Activated naive CD4-positive, alpha-beta T cell treated with anti-CD3 and anti-CD28 coated beads, Interleukin-2, amount 50 U/mL, for 72 hours (primary cell): ENCODE measurements around the gene KCNT1. TPM values are rescaled to one million over a fixed set of nuclear protein-coding genes. Genes with fewer than 3 reads are reported as not detected.
A peak's percentile ranks its signal among the peaks of the same experiment; 100 is the strongest.

Experiments used
- ATAC-seq, 2 donors: fragments of 150-1000 bp; cut with Tn5 transposase; 2 replicates each; pipeline ENCODE4 v1.10.0; 2021; ENCODE audit warnings: mild to moderate bottlenecking in 2 of 2, moderate library complexity in 2 of 2
- DNase-seq, 2 donors: peaks; one replicate each; pipeline ENCODE4 v3.0.0; 2021 to 2022; ENCODE audit warnings: low spot score in 2 of 2
- H3K27ac Mint-ChIP-seq, 2 donors: one replicate each; pipeline ENCODE4 v1.8.0; 2022; ENCODE audit warnings: mild to moderate bottlenecking in 2 of 2, mixed read lengths in 2 of 2
- H3K36me3 Mint-ChIP-seq, 2 donors: one replicate each; pipeline ENCODE4 v1.8.0; 2022; ENCODE audit warnings: mixed read lengths in 2 of 2
- H3K9me3 Mint-ChIP-seq, 2 donors: one replicate each; pipeline ENCODE4 v1.8.0; 2022; ENCODE audit warnings: mixed read lengths in 2 of 2
- total RNA-seq, 2 donors: library from RNA; stranded (reverse); gene quantifications; one replicate each; pipeline ENCODE4 v1.2.3, GENCODE V29; 2022

The KCNT1 gene
- total RNA-seq, 2 donors from 2014 or later = not detected

GRCh38 chr9:135817951-135818717, 116.1 kb downstream of the KCNT1 start:
- ATAC-seq (no peak), DNase-seq (no peak)
- H3K36me3 Mint-ChIP-seq = peaks cover 0 to 19% of the 10 kb centered on the region in 2 donors
- peak overlapping the region in 1 of 2 donors; percentile 65 for H3K27ac Mint-ChIP-seq
- no peaks in the 10 kb centered on the region for H3K9me3 Mint-ChIP-seq

DNA sequence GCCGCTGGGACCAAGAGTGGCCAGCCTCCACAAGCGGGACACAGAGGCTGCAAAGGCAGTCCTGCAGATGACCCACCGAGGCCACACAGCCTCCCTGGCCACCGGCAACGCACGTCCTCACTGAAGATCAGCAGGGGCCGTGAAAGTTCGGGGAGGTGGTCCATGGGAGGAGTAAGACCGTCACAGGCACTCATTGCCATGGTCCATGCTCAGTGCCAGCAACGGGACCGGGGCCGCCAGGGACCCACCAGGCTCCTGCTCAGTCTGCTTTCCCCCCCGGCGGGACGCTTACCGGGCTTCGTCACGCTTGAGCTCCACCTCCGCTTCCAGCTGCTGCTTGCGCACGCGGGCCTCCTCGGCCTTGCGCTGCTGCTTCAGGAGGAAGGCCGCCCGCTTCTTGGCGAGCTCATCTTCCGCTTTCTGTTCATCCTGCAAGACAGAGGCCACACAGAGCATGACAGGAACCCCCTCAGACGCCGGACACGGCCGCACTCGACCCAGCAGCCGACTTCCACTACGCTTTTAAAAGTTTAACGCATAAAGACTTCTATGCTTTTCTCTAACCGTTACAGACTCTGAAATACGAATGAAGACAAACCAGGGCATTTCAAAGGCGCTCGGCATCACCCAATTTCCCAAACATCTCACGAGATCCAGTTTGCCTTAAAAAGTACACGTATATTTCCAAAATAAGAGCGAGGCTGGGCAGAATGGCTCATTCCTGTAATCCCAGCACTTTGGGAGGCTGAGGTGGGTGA, 116.9 kb downstream of the KCNT1 start:
- ATAC-seq (no peak), DNase-seq (no peak)
- peaks cover 0 to 21% of the 10 kb centered on the region in 2 donors for H3K36me3 Mint-ChIP-seq
- H3K9me3 Mint-ChIP-seq = no peaks in the 10 kb centered on the region
- peak overlapping the region in 1 of 2 donors; percentile 65 for H3K27ac Mint-ChIP-seq

DNA sequence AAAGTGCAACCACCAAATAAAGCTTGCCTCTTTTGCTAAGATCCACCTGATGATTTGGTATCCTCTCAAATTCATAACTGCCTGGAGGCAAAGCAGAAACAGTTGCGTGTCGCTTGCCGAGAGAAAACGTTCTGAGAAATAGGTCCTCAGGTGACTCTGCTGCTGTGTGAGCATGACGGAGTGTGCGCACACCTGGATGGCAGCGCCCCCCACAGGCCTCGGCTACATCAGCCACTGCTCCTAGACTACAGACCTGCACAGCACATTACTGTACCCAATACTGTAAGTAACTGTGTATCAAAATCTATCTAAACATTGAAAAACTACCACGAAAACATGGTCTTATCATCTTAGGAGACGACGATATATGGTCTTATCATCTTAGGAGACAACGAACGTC, 117.9 kb downstream of the KCNT1 start:
- ATAC-seq = no peak
- H3K36me3 Mint-ChIP-seq = peaks cover 2 to 17% of the 10 kb centered on the region in 2 donors
- H3K27ac Mint-ChIP-seq = no peak overlapping the region
- DNase-seq = no peak
- no peaks in the 10 kb centered on the region for H3K9me3 Mint-ChIP-seq

DNA sequence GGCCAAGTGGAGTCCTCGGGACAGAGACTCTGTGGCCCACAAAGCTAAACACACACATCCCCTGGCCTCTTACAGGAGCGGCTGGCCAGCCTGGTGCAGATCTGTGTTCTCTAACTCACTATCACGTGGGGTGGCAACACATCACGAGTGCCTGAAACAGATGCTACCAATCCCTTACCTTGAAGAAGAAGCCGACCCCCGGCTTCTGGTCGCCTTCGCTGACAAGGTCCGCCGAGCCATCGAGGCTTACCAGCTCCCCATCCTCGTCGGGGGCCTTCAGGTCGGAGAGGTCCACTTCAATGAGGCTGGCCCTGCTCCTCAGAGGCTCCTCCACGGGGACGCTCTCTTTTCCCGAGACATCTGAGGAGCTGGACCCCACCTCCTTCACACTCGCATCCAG, 118.7 kb downstream of the KCNT1 start:
- no peaks in the 10 kb centered on the region for H3K9me3 Mint-ChIP-seq
- ATAC-seq (no peak), DNase-seq (no peak)
- no peak overlapping the region for H3K27ac Mint-ChIP-seq
- peaks cover 7 to 15% of the 10 kb centered on the region in 2 donors for H3K36me3 Mint-ChIP-seq

GRCh38 chr9:135821116-135821515, 119.1 kb downstream of the KCNT1 start:
- no peak for ATAC-seq
- Mint-ChIP-seq H3K27ac (no peak overlapping the region), H3K36me3 (peaks cover 7 to 15% of the 10 kb centered on the region in 2 donors), H3K9me3 (no peaks in the 10 kb centered on the region)
- no peak for DNase-seq

- peaks cover 7 to 20% of the 10 kb centered on the region in 2 donors for H3K36me3 Mint-ChIP-seq
- peak overlapping the region in 1 of 2 donors; percentile 74 for H3K27ac Mint-ChIP-seq
- ATAC-seq (no peak), DNase-seq (no peak)
- H3K9me3 Mint-ChIP-seq = no peaks in the 10 kb centered on the region
These were observed 119.9 kb downstream of the KCNT1 start for GRCh38 chr9:135821733-135822373.

- Mint-ChIP-seq H3K27ac (peak overlapping the region in 1 of 2 donors; percentile 74), H3K36me3 (peaks cover 7 to 20% of the 10 kb centered on the region in 2 donors)
These were observed 120.4 kb downstream of the KCNT1 start for GRCh38 chr9:135822374-135822755.

GRCh38 chr9:135823036-135823435, 121.1 kb downstream of the KCNT1 start:
- H3K27ac Mint-ChIP-seq = peak overlapping the region in 1 of 2 donors; percentile 74
- peaks cover 10 to 20% of the 10 kb centered on the region in 2 donors for H3K36me3 Mint-ChIP-seq
- no peak for DNase-seq
- ATAC-seq = no peak
- H3K9me3 Mint-ChIP-seq = no peaks in the 10 kb centered on the region

More at GRCh38 chr9:135822374-135822755, 120.4 kb downstream of the KCNT1 start:
- no peaks in the 10 kb centered on the region for H3K9me3 Mint-ChIP-seq
- ATAC-seq (no peak), DNase-seq (no peak)

DNA sequence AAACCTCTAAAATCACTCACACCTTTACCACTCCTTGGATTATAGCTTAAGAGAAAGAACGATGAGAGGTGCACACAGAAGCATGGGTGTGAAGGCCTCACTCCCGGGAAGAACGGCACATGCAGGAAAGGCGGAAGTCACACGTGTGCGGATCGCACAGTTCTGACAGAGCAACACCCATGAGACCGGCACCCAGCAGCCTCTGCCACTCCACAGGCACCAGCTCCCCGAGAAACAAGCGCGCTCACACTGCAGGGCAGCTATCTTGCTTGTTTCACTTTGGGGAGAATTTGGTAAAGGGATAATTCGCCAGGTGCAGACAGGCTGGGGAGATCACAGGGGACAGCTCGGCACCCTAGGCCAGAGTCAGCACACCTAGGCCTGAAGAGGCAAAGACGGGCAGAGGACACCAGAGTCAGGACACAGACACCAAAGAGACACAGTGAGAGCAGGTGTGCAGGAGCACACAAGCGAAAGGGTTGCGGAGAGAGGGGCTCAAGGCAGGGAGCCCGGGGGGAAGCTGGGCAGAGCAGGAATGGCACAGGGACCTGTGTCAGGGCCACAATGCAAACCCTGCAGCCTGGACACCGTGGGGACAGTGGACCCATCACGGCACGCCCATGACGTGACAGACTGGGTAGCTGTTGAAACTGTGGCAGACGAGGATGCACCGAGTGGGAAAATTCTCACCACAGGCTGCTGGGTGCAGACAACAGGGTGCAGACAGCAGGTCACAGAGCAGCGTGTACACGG, 123.6 kb downstream of the KCNT1 start:
- Mint-ChIP-seq H3K36me3 (peaks cover 27 to 41% of the 10 kb centered on the region in 2 donors), H3K27ac (no peak overlapping the region), H3K9me3 (peaks cover 0 to 4% of the 10 kb centered on the region in 2 donors)
- DNase-seq (no peak), ATAC-seq (no peak)

DNA sequence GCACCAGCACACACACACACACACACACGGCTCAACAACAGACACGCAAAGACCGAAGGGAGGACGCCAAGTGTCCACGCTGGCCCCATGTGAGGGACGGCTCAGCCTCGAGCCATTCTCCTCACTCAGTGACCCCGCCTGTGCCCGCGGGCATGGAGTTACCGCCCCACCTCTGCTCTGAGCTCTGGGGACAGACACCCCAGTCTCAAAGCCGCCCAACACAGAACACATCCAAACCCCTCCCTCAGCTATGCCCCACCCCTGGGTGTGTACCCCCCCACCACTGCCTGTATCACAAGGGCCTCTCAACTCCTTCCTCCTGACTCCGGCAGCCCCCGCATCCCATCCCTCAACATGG, 124.2 kb downstream of the KCNT1 start:
- ATAC-seq = no peak
- Mint-ChIP-seq H3K9me3 (peaks cover 0 to 4% of the 10 kb centered on the region in 2 donors), H3K27ac (peak overlapping the region in 1 of 2 donors; percentile 72), H3K36me3 (peaks cover 27 to 46% of the 10 kb centered on the region in 2 donors)
- no peak for DNase-seq

DNA sequence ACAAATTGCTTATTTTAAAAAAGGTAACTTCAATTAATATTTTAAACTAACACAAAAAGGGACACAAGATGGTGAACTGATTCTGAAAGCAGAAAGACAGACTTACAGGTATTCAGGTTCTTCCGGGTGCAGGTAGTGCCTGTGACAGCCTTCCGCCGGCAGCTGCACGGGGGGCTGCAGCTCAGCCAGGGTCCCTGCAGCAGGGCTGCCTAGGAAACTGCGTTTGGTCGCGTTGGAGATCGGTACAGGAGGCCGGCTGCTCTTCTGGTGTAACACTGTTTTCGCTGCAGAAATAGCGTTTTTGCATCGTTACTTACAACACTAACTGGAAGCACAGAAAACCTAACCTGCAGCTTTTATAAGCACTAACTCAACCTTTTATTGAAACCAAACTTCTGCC, 125.3 kb downstream of the KCNT1 start:
- no peak for DNase-seq
- H3K27ac Mint-ChIP-seq = peak overlapping the region in 1 of 2 donors; percentile 74
- peaks cover 0 to 4% of the 10 kb centered on the region in 2 donors for H3K9me3 Mint-ChIP-seq
- peaks cover 27 to 41% of the 10 kb centered on the region in 2 donors for H3K36me3 Mint-ChIP-seq
- ATAC-seq = no peak

DNA sequence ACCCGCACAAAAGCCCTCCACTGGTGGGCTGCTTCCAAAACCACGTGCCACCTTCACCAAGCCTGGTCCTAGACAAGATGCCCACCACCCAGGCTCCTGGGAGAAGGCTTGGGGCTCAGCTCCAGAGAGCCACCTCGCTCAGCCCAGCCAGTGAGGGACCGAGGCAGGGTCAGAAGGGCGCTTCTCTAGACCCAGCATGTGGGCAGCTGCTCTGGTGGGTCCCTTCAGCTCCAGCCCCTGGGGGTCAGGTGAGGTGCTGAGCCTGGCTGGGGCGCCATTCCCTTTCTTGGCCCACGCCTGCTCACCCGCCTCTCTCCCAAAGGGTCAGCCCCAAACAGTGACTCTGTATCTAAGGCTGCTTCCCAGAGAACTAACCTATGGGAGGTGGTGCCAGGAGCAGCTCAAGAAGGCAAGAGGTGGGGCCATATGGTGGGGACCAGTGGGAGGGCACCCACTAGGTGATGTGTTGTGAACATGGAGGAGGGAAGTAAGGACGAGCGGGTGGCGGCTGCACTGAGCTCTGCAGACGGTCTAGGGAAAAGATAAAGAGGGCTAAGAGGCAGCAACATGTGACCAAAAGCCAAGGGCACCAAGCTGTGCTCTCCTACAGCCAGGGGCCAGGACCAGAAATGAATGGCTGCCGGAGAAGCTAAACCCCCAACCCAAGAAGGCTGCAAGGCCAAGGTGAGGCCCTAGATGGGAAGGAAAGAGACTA, 126.0 kb downstream of the KCNT1 start:
- peaks cover 0 to 4% of the 10 kb centered on the region in 2 donors for H3K9me3 Mint-ChIP-seq
- H3K36me3 Mint-ChIP-seq = peaks cover 27 to 34% of the 10 kb centered on the region in 2 donors
- DNase-seq = no peak
- peak overlapping the region in 1 of 2 donors; percentile 70 for H3K27ac Mint-ChIP-seq
- ATAC-seq = no peak

DNA sequence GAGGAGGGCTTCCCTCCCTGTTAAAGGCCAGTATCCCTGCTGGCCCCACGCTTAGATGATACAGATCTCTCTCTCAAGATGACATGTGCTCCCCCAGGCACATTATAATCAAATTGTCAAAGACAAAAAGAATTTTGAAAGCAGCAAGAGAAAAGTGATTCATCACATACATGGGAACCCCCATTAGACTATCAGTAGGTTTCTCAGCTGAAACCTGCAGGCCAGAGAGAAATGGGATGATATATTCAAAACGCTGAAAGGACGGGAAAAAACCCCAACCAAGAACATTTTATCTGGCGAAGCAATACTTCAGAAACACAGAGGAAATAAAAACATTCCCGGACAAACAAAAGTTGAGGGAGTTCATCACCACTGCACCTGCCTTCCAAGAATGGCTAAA, 126.7 kb downstream of the KCNT1 start:
- peaks cover 27 to 32% of the 10 kb centered on the region in 2 donors for H3K36me3 Mint-ChIP-seq
- no peak for ATAC-seq
- peak overlapping the region in 1 of 2 donors; percentile 7 for H3K27ac Mint-ChIP-seq
- H3K9me3 Mint-ChIP-seq = peaks cover 0 to 4% of the 10 kb centered on the region in 2 donors
- DNase-seq = no peak

DNA sequence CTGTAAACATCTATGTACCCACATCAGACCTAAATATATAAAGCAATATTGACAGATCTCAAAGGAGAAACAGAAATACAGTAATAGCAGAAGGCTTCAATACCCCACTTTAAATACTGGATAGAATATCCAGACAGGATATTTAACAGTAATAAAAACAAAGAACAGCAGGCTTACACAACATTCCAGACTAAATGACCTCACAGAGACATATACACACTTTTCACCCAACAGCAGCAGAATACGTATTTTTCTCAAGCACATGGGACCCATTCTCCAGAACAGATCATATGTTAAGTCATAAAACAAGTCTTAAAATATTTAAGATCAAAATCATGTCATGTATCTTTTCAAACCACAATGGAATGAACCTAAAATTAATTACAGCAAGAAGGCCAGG, 128.5 kb downstream of the KCNT1 start:
- Mint-ChIP-seq H3K36me3 (peaks cover 20 to 32% of the 10 kb centered on the region in 2 donors), H3K9me3 (peaks cover 0 to 4% of the 10 kb centered on the region in 2 donors), H3K27ac (no peak overlapping the region)
- ATAC-seq (no peak), DNase-seq (no peak)

DNA sequence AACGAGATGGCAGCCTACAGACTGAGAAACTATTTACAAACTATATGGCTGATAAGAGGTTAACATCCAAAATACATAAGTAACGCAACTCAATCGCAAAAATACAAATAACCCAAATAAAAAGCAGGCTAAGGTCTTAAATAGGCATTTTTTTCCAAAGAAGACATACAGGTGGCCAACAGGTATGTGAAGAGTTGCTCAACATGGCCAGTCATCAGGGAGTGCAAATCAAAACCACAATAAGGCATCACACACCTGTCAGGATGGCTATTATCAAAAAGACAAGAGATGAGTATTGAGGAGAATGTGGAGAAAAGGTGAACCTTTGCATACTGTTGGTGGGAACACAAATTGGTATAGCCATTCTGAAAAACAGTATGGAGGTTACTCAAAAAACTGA, 131.9 kb downstream of the KCNT1 start:
- Mint-ChIP-seq H3K9me3 (peaks cover 0 to 4% of the 10 kb centered on the region in 2 donors), H3K36me3 (peaks cover 10 to 21% of the 10 kb centered on the region in 2 donors), H3K27ac (no peak overlapping the region)
- no peak for ATAC-seq
- DNase-seq = no peak

GRCh38 chr9:135835131-135835530, 133.1 kb downstream of the KCNT1 start:
- ATAC-seq (no peak), DNase-seq (no peak)
- Mint-ChIP-seq H3K27ac (peak overlapping the region in 1 of 2 donors; percentile 4), H3K9me3 (no peaks in the 10 kb centered on the region), H3K36me3 (peaks cover 4 to 10% of the 10 kb centered on the region in 2 donors)
